Thyroid gland (tissue), 4 donors: Measurements from ENCODE around the gene NBAS. TPM values are rescaled to one million over a fixed set of nuclear protein-coding genes. Genes with fewer than 3 reads are reported as not detected.

Experiments used
- DNase-seq, 2 donors: peaks; one replicate each; pipeline ENCODE4 v3.0.0-alpha.2; 2019
- H3K27ac ChIP-seq, 3 donors: fragments of 200-600 bp; sonication (generic); 1 replicate in 2 of 3; 2 replicates in 1 of 3; pipeline ENCODE4 v1.5.1; 2016 to 2019; ENCODE audit warnings: mild to moderate bottlenecking in 1 of 3, moderate library complexity in 1 of 3
- H3K27me3 ChIP-seq: fragments of 200-600 bp; sonication (generic); one replicate; pipeline ENCODE4 v1.5.1; 2019
- H3K36me3 ChIP-seq, 2 donors: fragments of 200-600 bp; sonication (generic); one replicate each; pipeline ENCODE4 v1.5.1; 2016 to 2019
- H3K4me1 ChIP-seq, 2 donors: fragments of 200-600 bp; sonication (generic); one replicate each; pipeline ENCODE4 v1.5.1; 2017 to 2019
- H3K4me3 ChIP-seq, 3 donors: fragments of 200-600 bp; sonication (generic); replicated peaks in 1 of 3; 1 replicate in 2 of 3; 2 replicates in 1 of 3; pipeline ENCODE4 v1.5.1; 2016; ENCODE audit warnings: mild to moderate bottlenecking in 1 of 3
- H3K9me3 ChIP-seq: fragments of 200-600 bp; sonication (generic); one replicate; pipeline ENCODE4 v1.5.1; 2017
- POLR2A ChIP-seq, 2 donors: fragments of 450-650 bp; IDR thresholded peaks; one replicate each; pipeline ENCODE4 v1.6.1; 2017; ENCODE audit warnings: antibody characterized with exemption in 2 of 2, mild to moderate bottlenecking in 2 of 2, moderate library complexity in 1 of 2
- WGBS, 2 donors: methylation state at CpG; one replicate each; pipeline ENCODE4 v1.1.5; 2017; 5-methylcytosine and 5-hydroxymethylcytosine counted together
- intact Hi-C: fragments of 100-400 bp; cut with DNase I; formaldehyde crosslinking; loops from one replicate; pipeline ENCODE4 v1.15.1; 2023
- total RNA-seq, 4 donors: library from RNA; depleted of rRNA; stranded (reverse); fragments of >200 nt; gene quantifications; one replicate each; pipeline ENCODE4 v1.2.3, GENCODE V29; 2016
- TF ChIP-seq, protein P1 (sequence below), 6 experiments: fragments of 200-600 bp in 3 of 6; fragments of 450-650 bp in 3 of 6; sonication (generic) in 3 of 6; IDR thresholded peaks; one replicate each; pipeline ENCODE4 v1.5.1; 2016 to 2019; ENCODE audit warnings: antibody characterized with exemption in 6 of 6, mild to moderate bottlenecking in 2 of 6, inconsistent platforms in 1 of 6, moderate library complexity in 1 of 6

The NBAS gene
- total RNA-seq, 4 donors from 2014 or later: 50.4 to 71.5 (median 54.7) TPM

GRCh38 chr2:15363142-15363541 is 198.0 kb downstream of the NBAS start:
- H3K27me3 ChIP-seq: no peaks in the 10 kb centered on the region
- H3K9me3 ChIP-seq: no peaks in the 10 kb centered on the region
- no peak for TF ChIP-seq POLR2A (IDR thresholded peaks at IDR 0.05)
- TF ChIP-seq, protein P1, sequence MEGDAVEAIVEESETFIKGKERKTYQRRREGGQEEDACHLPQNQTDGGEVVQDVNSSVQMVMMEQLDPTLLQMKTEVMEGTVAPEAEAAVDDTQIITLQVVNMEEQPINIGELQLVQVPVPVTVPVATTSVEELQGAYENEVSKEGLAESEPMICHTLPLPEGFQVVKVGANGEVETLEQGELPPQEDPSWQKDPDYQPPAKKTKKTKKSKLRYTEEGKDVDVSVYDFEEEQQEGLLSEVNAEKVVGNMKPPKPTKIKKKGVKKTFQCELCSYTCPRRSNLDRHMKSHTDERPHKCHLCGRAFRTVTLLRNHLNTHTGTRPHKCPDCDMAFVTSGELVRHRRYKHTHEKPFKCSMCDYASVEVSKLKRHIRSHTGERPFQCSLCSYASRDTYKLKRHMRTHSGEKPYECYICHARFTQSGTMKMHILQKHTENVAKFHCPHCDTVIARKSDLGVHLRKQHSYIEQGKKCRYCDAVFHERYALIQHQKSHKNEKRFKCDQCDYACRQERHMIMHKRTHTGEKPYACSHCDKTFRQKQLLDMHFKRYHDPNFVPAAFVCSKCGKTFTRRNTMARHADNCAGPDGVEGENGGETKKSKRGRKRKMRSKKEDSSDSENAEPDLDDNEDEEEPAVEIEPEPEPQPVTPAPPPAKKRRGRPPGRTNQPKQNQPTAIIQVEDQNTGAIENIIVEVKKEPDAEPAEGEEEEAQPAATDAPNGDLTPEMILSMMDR (IDR thresholded peaks at IDR 0.05): no peak
- H3K36me3 ChIP-seq: peaks cover 0 to 3% of the 10 kb centered on the region in 2 donors
- intact Hi-C loops: no loop called here
- H3K27ac ChIP-seq: no peak overlapping the region
- H3K4me3 ChIP-seq: no peak overlapping the region
- no peaks in the 10 kb centered on the region for H3K4me1 ChIP-seq
- DNase-seq: no peak

GRCh38 chr2:15359716-15360531 is 201.2 kb downstream of the NBAS start:
- no peaks in the 10 kb centered on the region for H3K4me1 ChIP-seq

GRCh38 chr2:15357922-15358321 is 203.2 kb downstream of the NBAS start:
- no peak overlapping the region for H3K27ac ChIP-seq
- DNase-seq: no peak
- H3K4me3 ChIP-seq: no peak overlapping the region
- no peaks in the 10 kb centered on the region for H3K4me1 ChIP-seq
- no peaks in the 10 kb centered on the region for H3K27me3 ChIP-seq
- no peaks in the 10 kb centered on the region for H3K9me3 ChIP-seq
- H3K36me3 ChIP-seq: no peaks in the 10 kb centered on the region
- TF ChIP-seq, protein P1 (IDR thresholded peaks at IDR 0.05): no peak
- TF ChIP-seq POLR2A (IDR thresholded peaks at IDR 0.05): no peak
- intact Hi-C loops: no loop called here
- WGBS, 2 donors: 77 to 89% methylated on average over 5 of the region's 5 CpGs

More at GRCh38 chr2:15359716-15360531, 201.2 kb downstream of the NBAS start:
- H3K9me3 ChIP-seq: no peaks in the 10 kb centered on the region
- H3K4me3 ChIP-seq: no peak overlapping the region
- no peak overlapping the region for H3K27ac ChIP-seq
- 97 to 98% methylated on average over 5 of the region's 5 CpGs for WGBS, 2 donors
- H3K36me3 ChIP-seq: no peaks in the 10 kb centered on the region
- no peak for DNase-seq
- H3K27me3 ChIP-seq: no peaks in the 10 kb centered on the region
- TF ChIP-seq, protein P1 (IDR thresholded peaks at IDR 0.05): no peak
- no peak for TF ChIP-seq POLR2A (IDR thresholded peaks at IDR 0.05)
- intact Hi-C loops: no loop called here

GRCh38 chr2:15357186-15357585 is 203.9 kb downstream of the NBAS start:
- H3K27ac ChIP-seq: no peak overlapping the region
- intact Hi-C loops: no loop called here
- no peaks in the 10 kb centered on the region for H3K9me3 ChIP-seq
- H3K27me3 ChIP-seq: no peaks in the 10 kb centered on the region
- no peak for DNase-seq
- H3K36me3 ChIP-seq: no peaks in the 10 kb centered on the region
- WGBS, 2 donors: 98 to 100% methylated on average over 1 of the region's 1 CpG
- no peak for TF ChIP-seq POLR2A (IDR thresholded peaks at IDR 0.05)
- TF ChIP-seq, protein P1 (IDR thresholded peaks at IDR 0.05): no peak
- H3K4me3 ChIP-seq: no peak overlapping the region
- no peaks in the 10 kb centered on the region for H3K4me1 ChIP-seq

DNA sequence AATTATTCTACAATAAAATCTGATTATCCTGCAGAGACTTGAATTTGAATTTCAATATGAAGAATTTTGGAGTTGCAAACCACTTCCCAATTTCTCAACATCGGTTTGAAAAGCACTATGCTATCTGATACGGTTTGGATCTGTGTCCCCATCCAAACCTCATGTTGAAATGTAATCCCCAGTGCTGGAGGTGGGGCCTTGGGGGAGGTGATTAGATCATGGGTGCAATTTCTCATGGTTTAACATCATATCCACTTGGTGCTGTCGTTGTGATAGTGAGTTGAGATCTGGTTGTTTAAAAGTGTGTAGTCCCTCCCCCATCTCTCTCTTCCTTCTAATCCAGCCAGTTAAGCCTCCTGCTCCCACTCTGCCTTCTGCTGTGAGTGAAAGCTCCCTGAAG is 205.7 kb downstream of the NBAS start:
- no peak overlapping the region for H3K4me3 ChIP-seq
- H3K36me3 ChIP-seq: no peaks in the 10 kb centered on the region
- TF ChIP-seq POLR2A (IDR thresholded peaks at IDR 0.05): no peak
- TF ChIP-seq, protein P1 (IDR thresholded peaks at IDR 0.05): no peak
- no peak for DNase-seq
- WGBS, 2 donors: 87 to 90% methylated on average over 3 of the region's 3 CpGs
- H3K27me3 ChIP-seq: no peaks in the 10 kb centered on the region
- no peaks in the 10 kb centered on the region for H3K9me3 ChIP-seq
- intact Hi-C loops: no loop called here
- no peaks in the 10 kb centered on the region for H3K4me1 ChIP-seq
- H3K27ac ChIP-seq: no peak overlapping the region
